Mammary epithelial cell (primary cell): ENCODE results near the gene TTC6.

ENCODE experiments used
- CTCF ChIP-seq, 2 donors: IDR thresholded peaks in 1 of 2; conservative IDR thresholded peaks in 1 of 2; 2 replicates each; pipeline ENCODE4 v1.5.1; 2011 to 2012; ENCODE audit warnings: inconsistent platforms in 2 of 2, low read length in 2 of 2, mild to moderate bottlenecking in 2 of 2, control low read depth in 1 of 2, low read depth in 1 of 2; ENCODE audit not compliant: insufficient read depth in 1 of 2; ENCODE audit errors: extremely low read depth in 1 of 2
- EZH2 ChIP-seq: IDR thresholded peaks from 2 replicates; pipeline ENCODE4 v1.6.1; 2012; ENCODE audit warnings: low read length, inconsistent platforms, borderline replicate concordance

DNA sequence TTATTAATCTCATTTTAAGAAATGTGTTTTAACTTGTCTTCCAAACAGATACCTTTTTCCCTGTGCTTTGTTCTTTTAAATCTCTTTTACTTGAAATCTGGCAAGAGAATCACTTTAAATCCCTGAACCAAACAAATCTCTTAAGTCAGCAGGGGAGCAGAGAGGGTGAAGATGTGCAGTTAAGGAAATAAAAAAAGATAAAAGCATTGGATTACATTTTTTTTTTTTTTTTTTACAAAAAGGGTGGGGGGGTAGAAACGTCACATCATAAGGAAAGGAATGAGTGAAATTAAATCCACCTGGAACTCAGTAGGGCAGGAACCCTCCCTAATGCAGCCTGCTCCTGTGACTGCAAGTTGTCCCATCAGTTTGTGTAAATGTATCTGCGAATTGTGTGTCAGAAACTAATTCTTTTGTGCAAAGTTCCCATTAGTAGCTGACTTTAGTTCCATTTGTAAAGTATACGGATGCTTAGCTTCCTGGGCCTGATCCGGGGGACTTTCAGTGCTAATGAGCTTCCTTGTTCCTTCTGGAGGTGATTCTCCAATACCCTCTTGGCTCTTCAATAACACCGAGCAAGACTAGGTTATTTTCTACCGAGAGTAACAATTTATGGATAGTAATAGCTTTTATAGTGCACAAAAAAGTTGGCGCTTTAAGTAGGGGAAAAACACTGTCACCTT, 1.5 kb downstream of the TTC6 start:
- TF ChIP-seq CTCF (conservative IDR thresholded peaks at IDR 0.05 in 1 of 2, IDR thresholded peaks at IDR 0.05 in 1 of 2; ENCODE audit: extremely low read depth in 1 of 2, insufficient read depth in 1 of 2, low read depth in 1 of 2, low read length in 2 of 2) (no peak), EZH2 (no peak)
